GM21381 (cell line): ENCODE measurements around the gene COL4A2.

Experiments used
- ATAC-seq: cut with Tn5 transposase; IDR thresholded peaks from one replicate; pipeline ENCODE4 v1.9.1; 2021; ENCODE audit warnings: mild to moderate bottlenecking, moderate library complexity; ENCODE audit not compliant: unreplicated experiment

Gene COL4A2

DNA sequence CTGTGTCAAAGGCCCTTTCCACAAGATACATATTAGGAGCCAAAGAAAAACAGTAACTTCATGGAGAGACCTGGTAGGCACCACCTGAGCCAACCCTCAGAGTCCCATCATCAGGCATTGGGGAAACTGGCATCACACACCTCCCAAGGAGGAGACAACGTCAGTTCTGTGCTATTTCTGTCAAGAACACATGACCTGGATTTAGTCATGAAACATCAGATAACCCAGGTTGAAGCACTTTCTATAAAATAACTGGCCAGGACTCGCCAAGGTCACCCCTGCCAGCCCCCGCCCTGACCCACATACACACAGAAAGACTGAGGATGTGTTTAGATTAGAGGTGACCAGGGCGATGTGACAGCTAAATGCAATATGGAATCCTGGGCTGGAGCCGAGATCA lies 35.8 kb upstream of the COL4A2 start:
- ATAC-seq, result no peak

DNA sequence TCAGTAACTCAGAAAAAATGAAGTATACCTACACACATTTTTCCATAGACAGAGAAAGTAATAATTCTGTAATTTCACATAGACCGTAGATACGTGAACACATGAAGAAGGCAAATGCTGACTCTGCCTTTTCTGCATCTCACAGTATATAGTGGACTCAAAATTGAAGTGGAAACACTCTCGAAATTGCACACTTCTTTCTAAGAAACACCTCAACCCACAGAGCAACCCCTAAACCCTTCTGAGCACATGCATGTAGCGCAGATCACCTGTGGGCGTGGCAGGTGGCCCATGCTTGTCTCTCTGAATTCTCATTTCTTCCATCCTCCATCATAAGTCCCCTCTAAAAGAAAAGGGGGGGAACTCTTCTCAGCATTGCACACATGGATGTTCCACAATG lies 34.9 kb upstream of the COL4A2 start:
- no peak for ATAC-seq

DNA sequence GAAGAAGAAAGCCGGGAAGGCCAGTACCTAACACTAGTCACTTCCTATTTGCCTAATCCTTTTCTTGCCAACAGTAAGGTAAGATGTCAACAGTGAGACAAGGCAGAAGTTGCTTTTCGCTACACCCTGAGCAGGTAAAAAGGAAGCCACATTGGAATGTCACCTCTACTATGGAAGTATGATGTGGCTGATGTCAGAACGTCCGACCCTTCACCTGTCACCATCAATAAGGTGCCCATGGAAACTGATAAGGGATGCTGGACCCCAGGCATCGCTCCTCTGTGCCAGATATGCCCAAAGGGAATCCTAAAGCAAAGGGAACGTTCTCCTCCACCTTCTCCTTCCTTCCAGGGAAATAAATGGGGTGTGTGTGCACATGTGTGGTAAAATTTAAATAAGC lies 34.4 kb upstream of the COL4A2 start:
- ATAC-seq, result no peak

GRCh38 chr13:110273254-110273653 lies 33.8 kb upstream of the COL4A2 start:
- ATAC-seq, result no peak

DNA sequence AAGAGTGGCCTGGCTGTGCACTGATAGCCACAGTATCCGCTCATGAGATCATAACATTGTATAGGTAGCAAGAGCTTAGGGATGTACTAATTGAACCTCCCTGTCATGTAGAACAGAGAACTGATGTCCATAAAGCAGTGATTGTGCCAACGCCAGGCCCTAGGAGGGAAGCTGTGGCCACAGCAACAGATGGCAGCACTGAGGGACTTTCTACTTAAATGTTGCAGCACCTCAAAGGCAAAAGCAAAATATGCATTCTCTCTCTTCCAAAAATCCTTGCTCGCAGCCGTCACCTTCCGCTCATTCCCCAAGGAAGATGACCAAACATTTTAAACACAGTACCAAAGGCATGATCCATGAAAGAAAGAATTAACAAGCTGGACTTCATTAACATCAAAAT lies 32.4 kb upstream of the COL4A2 start:
- no peak for ATAC-seq

GRCh38 chr13:110275931-110276552 lies 31.0 kb upstream of the COL4A2 start:
- ATAC-seq, result no peak

DNA sequence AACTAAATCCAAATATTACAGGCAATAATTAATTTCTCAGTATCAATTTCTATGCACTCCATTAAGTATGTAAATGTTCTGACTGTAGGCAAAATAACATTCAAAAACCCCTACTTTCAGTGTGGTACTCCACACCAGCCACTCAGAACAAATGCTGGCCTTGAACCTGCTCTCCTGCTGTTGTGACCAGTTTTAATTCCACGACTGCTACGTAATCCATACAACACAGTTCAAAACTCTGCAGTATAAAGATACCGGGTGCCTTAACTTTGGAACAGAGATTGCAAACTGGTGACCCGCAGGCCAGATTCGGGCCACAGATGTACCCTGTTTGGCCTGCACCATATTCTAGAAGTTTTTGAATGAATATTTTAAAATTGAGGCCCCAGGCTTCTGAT lies 30.5 kb upstream of the COL4A2 start:
- ATAC-seq, result no peak

DNA sequence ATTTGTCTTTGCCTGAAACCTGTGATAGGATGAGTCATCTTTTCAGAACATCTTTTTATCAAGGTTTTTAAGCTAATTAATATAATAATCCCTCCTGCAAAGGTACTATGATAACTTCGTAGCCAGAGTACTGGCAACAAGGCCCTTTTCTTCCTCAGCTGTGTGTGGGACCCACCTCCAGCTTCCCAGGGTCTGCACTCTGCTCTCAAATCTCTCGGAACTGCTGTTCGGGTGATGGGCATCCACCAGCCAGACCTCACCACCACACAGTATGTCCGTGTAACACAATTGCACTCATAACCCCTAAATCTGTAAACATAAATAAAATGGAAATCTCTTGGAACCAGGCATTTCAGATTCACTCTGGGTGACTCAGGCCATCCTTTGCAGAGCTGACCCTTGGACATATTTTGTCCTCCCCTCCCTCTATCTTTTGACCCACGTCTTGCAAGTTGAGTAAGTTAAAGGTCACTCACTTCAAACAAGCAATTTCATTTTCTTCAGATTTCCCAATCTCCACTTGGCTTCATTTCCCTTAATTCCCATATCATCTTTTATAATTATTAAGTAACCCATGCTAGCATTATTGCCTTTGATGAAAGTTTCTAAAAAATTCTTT lies 29.6 kb upstream of the COL4A2 start:
- ATAC-seq, result no peak

- no peak for ATAC-seq
Observed at GRCh38 chr13:110278859-110279258, 28.2 kb upstream of the COL4A2 start.

- no peak for ATAC-seq
Observed at GRCh38 chr13:110279684-110280083, 27.4 kb upstream of the COL4A2 start.

DNA sequence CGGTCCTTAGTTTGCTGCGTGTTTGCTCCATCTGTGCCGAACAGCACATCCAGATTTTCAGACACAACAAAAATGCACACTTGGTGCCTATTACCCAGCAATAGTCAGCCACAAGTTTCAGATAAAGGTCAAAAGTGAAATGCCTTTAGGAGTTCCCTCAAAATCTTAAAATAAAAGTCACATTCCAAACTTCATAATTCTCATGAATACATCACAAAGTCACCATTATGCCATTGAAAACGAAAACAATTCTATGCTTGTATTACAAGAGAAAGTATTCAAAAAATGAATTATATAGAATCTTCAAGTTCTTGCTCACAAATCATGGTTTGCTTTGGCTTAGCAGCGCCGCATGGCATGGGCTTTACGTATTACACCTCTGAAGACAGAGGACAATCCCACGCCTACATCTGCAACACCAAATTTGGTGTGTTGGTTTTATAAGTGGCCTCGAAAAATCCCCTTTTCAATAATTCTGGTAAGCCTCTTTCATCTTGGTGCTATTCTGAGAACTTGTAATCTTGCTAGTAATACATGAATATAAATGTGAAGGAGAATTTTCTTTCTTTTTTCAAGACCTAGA lies 26.8 kb upstream of the COL4A2 start:
- no peak for ATAC-seq

GRCh38 chr13:110280985-110281688 lies 25.9 kb upstream of the COL4A2 start:
- ATAC-seq, result no peak

DNA sequence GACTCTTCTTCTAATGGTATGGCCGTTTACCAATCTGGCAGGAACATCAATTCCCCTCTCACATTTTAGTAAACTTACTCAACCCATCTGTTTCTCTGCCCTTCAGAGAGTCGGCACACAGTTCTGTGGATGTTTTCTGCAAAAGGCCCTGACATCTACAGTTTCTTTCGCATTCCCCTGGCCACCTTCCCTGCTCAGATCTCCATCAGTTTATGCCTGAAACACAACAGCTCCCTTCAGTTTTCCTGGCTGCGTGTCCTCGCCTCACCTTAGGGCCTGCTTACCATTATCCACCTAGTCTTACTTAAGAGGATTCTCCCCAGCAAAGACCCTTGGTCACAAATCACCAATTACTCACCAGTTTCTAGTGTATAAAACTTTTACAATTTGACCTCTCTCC lies 25.3 kb upstream of the COL4A2 start:
- ATAC-seq, result no peak

- ATAC-seq, result no peak
Observed at GRCh38 chr13:110282316-110282841, 24.7 kb upstream of the COL4A2 start.

DNA sequence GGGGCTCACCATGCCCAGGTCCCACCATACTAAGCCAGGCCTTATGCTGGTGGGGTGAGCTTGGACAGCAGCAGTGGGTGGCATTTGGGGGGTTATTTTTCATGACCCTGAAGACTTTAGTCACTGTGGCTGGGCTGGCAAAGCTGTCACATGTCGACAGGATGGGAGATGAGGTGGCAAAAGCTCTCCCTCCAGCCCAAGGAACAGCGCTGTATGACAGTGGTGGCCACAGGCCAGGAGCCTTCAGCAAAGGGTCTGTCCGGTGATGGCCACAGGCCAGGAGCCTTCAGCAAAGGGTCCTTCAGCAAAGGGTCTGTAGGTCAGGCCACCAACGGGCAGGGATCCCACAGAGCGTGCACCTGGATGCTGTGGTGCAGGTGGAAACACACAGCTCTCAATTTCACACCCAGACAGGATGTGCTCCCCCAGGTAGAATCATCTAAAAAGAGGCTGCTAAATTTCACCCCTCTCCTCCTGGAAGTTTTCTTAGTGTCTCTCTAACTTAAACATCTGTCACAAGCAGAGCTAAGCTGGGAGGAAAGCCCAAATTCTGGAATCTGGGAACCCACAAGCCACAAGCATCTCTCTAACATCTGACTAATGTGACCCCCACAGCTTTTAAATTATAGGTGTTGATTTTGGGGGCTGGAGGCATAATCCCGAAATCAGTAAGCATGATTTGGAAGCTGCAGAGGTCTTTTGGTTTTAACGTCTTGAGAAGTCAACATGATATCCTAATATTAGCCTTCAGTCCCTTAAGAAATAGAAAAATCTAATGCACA lies 23.2 kb upstream of the COL4A2 start:
- no peak for ATAC-seq

DNA sequence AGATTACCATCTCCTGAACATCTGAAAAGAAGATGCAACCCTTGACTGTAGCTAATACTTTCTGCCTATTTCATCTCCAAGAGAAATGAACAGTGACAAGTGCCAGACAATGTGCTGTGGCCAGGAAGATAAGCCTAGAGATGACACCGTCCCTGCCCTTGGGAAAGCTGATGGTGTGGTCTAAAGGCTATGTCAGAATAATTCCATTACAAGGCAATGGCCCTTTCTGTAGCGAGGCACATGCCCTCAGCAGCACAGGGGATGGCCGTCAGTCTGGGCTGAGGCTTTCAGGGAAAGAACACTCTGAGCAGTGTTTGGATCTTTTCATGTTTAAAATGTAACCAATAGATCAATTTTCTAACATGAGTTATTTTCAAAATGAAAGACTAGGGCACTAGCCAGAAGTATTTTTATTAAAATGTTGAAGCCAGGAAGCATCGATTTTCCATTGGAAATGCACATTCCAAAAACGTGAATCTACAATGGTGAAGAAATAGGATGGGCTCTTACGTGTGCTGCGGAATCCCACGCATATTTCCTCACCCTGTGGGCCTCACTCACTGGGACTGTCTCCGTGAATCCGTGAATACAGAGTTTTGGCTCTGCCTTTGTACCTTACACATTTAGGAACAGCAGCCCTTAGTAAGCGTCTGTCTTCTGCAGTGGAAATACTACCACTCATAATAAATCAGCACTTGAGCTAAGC lies 22.2 kb upstream of the COL4A2 start:
- no peak for ATAC-seq

GRCh38 chr13:110285991-110286832 lies 20.9 kb upstream of the COL4A2 start:
- ATAC-seq, result no peak

- no peak for ATAC-seq
Observed at GRCh38 chr13:110286833-110287819, 20.0 kb upstream of the COL4A2 start.
